Heart left ventricle (tissue), 16 donors: Measurements from ENCODE around the gene LTV1. TPM values are rescaled to one million over a fixed set of nuclear protein-coding genes. Genes with fewer than 3 reads are reported as not detected.

Experiments used
- ATAC-seq, 4 donors: fragments of 200-7000 bp; cut with Tn5 transposase; one replicate each; pipeline ENCODE4 v1.9.1; 2020 to 2022; ENCODE audit warnings: moderate library complexity in 4 of 4, mild to moderate bottlenecking in 3 of 4, moderate number of reproducible peaks in 1 of 4
- DNase-seq, 5 donors: peaks; one replicate each; pipeline ENCODE4 v3.0.0-alpha.2; 2020
- H3K27ac ChIP-seq, 12 donors: fragments of 200-600 bp; sonication (generic) in 4 of 12; one replicate each; pipeline versions ENCODE4 v1.5.0 to v1.8.0; 2016 to 2022; ENCODE audit warnings: mild to moderate bottlenecking in 2 of 12
- H3K27me3 ChIP-seq, 9 donors: fragments of 200-600 bp; sonication (generic) in 2 of 9; one replicate each; pipeline versions ENCODE4 v1.5.1 to v1.8.0; 2016 to 2022; ENCODE audit warnings: mild to moderate bottlenecking in 3 of 9
- H3K36me3 ChIP-seq, 9 donors: fragments of 200-600 bp; sonication (generic) in 2 of 9; one replicate each; pipeline versions ENCODE4 v1.5.0 to v1.8.0; 2018 to 2022; ENCODE audit warnings: mild to moderate bottlenecking in 2 of 9
- H3K4me1 ChIP-seq, 12 donors: fragments of 200-600 bp; sonication (generic) in 4 of 12; one replicate each; pipeline versions ENCODE4 v1.5.0 to v1.8.0; 2016 to 2022; ENCODE audit warnings: mild to moderate bottlenecking in 3 of 12
- H3K4me3 ChIP-seq, 12 donors: fragments of 200-600 bp; sonication (generic) in 4 of 12; one replicate each; pipeline versions ENCODE4 v1.5.0 to v1.8.0; 2017 to 2022; ENCODE audit warnings: mild to moderate bottlenecking in 9 of 12, moderate library complexity in 4 of 12
- H3K9me3 ChIP-seq, 12 donors: fragments of 200-600 bp; sonication (generic) in 4 of 12; one replicate each; pipeline versions ENCODE4 v1.5.0 to v1.8.0; 2016 to 2022; ENCODE audit warnings: mild to moderate bottlenecking in 1 of 12
- POLR2A ChIP-seq, 2 donors: fragments of 450-650 bp; IDR thresholded peaks; one replicate each; pipeline ENCODE4 v1.6.1; 2017; ENCODE audit warnings: antibody characterized with exemption in 2 of 2, mild to moderate bottlenecking in 2 of 2, moderate library complexity in 2 of 2
- WGBS, 4 donors: extraction: QIAGEN DNeasy Blood & Tissue Kit in 2 of 4; methylation state at CpG; one replicate each; pipeline versions ENCODE4 v1.1.5 to v1.1.7; 2013 to 2018; 5-methylcytosine and 5-hydroxymethylcytosine counted together
- intact Hi-C, 10 donors: fragments of 100-400 bp; cut with DNase I; formaldehyde crosslinking; loops; one replicate each; pipeline versions ENCODE4 v1.11.1 to v1.14.2; 2022
- polyA plus RNA-seq, 2 donors: library from polyadenylated mRNA; stranded (reverse); fragments of 200-250 nt; gene quantifications; one replicate each; pipeline ENCODE4 v1.2.3, GENCODE V29; 2013
- total RNA-seq, 9 donors: library from RNA; depleted of rRNA in 2 of 9; stranded (reverse); fragments of >200 nt in 2 of 9; fragmentation: NEBNext Ultra II Directional in 3 of 9; extraction: Animal tissue kit (Norgen Biotek cat#: 25700) in 3 of 9; gene quantifications; one replicate each; pipeline versions ENCODE4 v1.1.0 to v1.2.4, GENCODE V29; 2016 to 2023
- TF ChIP-seq, protein P1 (sequence below), 12 donors: fragments of 200-600 bp; sonication (generic) in 4 of 12; IDR thresholded peaks; one replicate each; pipeline versions ENCODE4 v1.5.0 to v1.8.0; 2018 to 2022; ENCODE audit warnings: antibody characterized with exemption in 12 of 12, mild to moderate bottlenecking in 5 of 12
- donor health status: ischemic (EF 13 %, LVEDD 7.1; RV severe dilation, severe dysfunction).
- donor health status: healthy with polysubstance abuse.
- donor health status: DM: no; HTN: yes; CAD: no.
- donor health status: DM: no; HTN: no; CAD: no.
- donor health status: ischemic (EF 25% LVEDD 6.9; RV normal size, moderate dysfunction).
- donor health status: ischemic (EF 25% LVEDD 5.7; RV mildly dilated, moderate dysfunction).
- donor health status: healthy.
- donor health status: DM: yes; HTN: yes; CAD: no.
- donor health status: ischemic (EF 35%, LVEDD 5.7; RV mildly dilated, moderate dysfunction).
- donor health status: nonischemic (EF 11% LVEDD 7.7; RV severe dilation, severe dysfunction).
- donor health status: DM: yes; HTN: yes; CAD: no.
- donor health status: PGD.
- donor health status: ischemic (EF 29% LVEDD 5.4; RV normal size, mild dysfunction).
- donor health status: nonischemic (EF 23%, LVEDD 6.1; RV moderate dilation, normal function).

Gene LTV1
- total and polyA plus RNA-seq, 11 donors = 9.8 to 28.9 (median 12.9) TPM

DNA sequence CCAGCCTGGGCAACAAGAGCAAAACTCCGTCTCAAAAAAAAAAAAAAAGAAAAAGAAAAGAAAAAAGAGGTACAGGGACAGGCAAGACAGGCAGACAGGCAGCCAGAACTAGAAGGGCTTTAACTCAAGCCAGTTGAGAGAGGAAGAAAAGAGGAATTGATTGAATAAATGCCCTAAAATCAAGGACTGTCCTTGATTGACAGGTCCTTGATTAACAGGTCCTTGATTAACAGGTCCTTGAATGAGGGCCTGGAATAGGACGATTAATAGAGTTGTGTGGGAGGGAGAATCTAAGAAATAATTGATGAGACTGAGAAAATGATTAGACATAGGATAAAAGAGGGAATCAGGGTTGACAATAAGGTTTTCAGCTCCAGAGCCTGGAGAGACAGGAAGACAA lies 57.2 kb downstream of the LTV1 start:
- no peak overlapping the region for H3K4me3 ChIP-seq
- WGBS, 4 donors = 80 to 92% (median 86%) methylated on average over 2 of the region's 2 CpGs
- peaks cover 0 to 24% (median 17%) of the 10 kb centered on the region in 12 donors for H3K4me1 ChIP-seq
- DNase-seq = no peak
- H3K9me3 ChIP-seq = no peaks in the 10 kb centered on the region
- no peak overlapping the region for H3K27ac ChIP-seq
- ATAC-seq = no peak
- intact Hi-C loops = no loop called here
- TF ChIP-seq POLR2A (IDR thresholded peaks at IDR 0.05) = no peak
- TF ChIP-seq, protein P1, sequence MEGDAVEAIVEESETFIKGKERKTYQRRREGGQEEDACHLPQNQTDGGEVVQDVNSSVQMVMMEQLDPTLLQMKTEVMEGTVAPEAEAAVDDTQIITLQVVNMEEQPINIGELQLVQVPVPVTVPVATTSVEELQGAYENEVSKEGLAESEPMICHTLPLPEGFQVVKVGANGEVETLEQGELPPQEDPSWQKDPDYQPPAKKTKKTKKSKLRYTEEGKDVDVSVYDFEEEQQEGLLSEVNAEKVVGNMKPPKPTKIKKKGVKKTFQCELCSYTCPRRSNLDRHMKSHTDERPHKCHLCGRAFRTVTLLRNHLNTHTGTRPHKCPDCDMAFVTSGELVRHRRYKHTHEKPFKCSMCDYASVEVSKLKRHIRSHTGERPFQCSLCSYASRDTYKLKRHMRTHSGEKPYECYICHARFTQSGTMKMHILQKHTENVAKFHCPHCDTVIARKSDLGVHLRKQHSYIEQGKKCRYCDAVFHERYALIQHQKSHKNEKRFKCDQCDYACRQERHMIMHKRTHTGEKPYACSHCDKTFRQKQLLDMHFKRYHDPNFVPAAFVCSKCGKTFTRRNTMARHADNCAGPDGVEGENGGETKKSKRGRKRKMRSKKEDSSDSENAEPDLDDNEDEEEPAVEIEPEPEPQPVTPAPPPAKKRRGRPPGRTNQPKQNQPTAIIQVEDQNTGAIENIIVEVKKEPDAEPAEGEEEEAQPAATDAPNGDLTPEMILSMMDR (IDR thresholded peaks at IDR 0.05) = no peak
- H3K36me3 ChIP-seq = no peaks in the 10 kb centered on the region
- no peaks in the 10 kb centered on the region for H3K27me3 ChIP-seq

DNA sequence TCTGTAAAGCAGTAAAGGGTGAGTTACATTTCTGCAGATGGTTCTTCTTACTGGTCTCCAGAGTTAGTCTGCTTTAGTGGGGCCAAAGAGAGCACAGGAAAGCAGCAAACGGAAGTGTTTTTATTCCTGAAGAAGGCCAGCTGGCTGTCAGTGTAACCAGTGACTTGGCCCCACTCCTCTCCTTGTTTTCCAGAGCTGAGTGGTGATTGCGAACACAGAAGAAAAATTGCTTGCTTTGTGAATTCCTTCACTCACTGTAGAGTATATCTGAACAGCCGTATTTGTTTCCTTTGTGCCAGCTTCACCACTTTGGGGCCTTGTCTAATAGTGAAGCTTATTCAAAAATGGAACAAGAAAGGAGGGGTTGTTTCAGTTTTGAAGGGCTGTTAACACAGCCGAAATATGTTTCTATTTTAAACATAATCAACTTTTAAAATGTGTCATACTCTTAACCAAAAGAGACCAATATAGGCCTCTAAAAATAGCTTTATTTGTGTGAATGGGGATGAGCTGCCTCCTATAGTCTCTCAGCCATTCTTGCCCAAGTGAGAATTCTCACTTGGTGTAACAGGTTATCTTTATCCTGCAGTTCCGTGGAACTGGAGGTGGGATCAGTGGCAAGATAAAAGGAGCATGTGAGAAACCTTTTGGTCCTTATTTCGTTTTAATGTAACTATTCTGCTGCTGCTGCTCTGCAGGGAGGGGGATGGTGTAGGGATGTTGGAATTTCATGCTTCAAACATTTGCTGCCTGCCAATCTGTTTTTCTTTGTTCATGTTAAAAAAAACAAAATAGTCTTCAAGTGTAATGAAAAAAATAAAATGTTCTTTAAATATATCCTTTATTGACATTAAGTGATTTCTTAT lies 59.0 kb downstream of the LTV1 start:
- no peaks in the 10 kb centered on the region for H3K9me3 ChIP-seq
- intact Hi-C loops = no loop called here
- DNase-seq (peak in 3 of 5 donors; percentile 55 to 68 (median 57)), ATAC-seq (peak; percentile 83 to 92 (median 91))
- H3K4me1 ChIP-seq = peaks cover 0 to 24% (median 17%) of the 10 kb centered on the region in 12 donors
- 17 to 30% (median 19%) methylated on average over 6 of the region's 6 CpGs for WGBS, 4 donors
- peak overlapping the region in 1 of 12 donors; percentile 8 for H3K4me3 ChIP-seq
- TF ChIP-seq, protein P1 (IDR thresholded peaks at IDR 0.05) = no peak
- no peaks in the 10 kb centered on the region for H3K27me3 ChIP-seq
- peak overlapping the region in 11 of 12 donors; percentile 24 to 76 (median 59) for H3K27ac ChIP-seq
- no peaks in the 10 kb centered on the region for H3K36me3 ChIP-seq

DNA sequence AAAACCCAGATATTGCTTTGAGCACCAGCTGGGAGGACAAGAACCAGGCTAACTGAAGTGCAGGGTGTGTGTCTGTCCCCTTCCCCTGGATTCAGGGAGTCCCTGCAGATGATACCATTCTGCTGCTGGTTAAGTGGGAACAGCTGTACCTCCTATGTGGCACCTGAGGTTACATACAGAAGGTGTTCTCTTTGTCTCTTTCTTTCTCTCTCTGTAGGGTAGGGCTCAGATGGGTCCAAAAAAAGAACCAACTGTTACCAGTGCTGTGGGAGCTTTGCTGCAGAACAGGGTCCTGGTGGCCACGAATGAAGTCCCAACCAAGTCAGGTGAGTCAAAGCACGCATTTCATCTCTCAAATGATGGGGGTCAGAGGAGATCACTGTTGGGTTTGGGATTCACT lies 59.7 kb downstream of the LTV1 start:
- H3K27ac ChIP-seq = peak overlapping the region in 7 of 12 donors; percentile 47 to 76 (median 67)
- intact Hi-C loops = no loop called here
- DNase-seq (no peak), ATAC-seq (no peak)
- H3K4me3 ChIP-seq = no peak overlapping the region
- peaks cover 0 to 3% (median 0%) of the 10 kb centered on the region in 12 donors for H3K9me3 ChIP-seq
- WGBS, 4 donors = 82 to 91% (median 87%) methylated on average over 2 of the region's 2 CpGs
- TF ChIP-seq POLR2A (IDR thresholded peaks at IDR 0.05) = no peak
- TF ChIP-seq, protein P1 (IDR thresholded peaks at IDR 0.05) = no peak
- no peaks in the 10 kb centered on the region for H3K36me3 ChIP-seq
- H3K4me1 ChIP-seq = peaks cover 0 to 24% (median 17%) of the 10 kb centered on the region in 12 donors
- H3K27me3 ChIP-seq = no peaks in the 10 kb centered on the region

DNA sequence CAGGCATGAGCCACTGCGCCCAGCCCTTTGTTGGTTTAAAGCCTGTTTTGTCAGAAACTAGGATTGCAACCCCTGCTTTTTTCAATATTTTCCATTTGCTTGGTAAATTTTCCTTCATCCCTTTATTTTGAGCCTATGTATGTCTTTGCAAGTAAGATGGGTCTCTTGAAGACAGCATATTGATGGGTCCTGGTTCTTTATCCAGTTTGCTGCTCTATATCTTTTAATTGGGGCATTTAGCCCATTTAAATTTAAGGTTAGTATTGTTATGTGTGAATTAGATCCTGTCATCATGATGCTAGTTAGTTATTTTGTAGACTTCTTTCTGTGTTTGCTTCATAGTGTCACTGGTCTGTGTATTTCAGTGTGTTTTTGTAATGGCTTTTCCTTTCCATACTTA lies 67.9 kb downstream of the LTV1 start:
- intact Hi-C loops = no loop called here
- 93 to 100% (median 97%) methylated on average over 1 of the region's 1 CpG for WGBS, 4 donors

More for the DNA sequence above, 67.9 kb downstream of the LTV1 start:
- no peaks in the 10 kb centered on the region for H3K36me3 ChIP-seq
- H3K27ac ChIP-seq = no peak overlapping the region
- H3K4me1 ChIP-seq = no peaks in the 10 kb centered on the region
- no peaks in the 10 kb centered on the region for H3K27me3 ChIP-seq
- TF ChIP-seq, protein P1 (IDR thresholded peaks at IDR 0.05) = no peak
- TF ChIP-seq POLR2A (IDR thresholded peaks at IDR 0.05) = no peak
- DNase-seq (no peak), ATAC-seq (no peak)
- no peak overlapping the region for H3K4me3 ChIP-seq
- peaks cover 0 to 29% (median 12%) of the 10 kb centered on the region in 12 donors for H3K9me3 ChIP-seq
